Measurements from ENCODE around the gene FGG.

The FGG gene

GRCh38 chr4:154585369-154586018 lies 27.0 kb downstream of the FGG start:
- no peak for DNase-seq (ENCODE audit: low spot score)

GRCh38 chr4:154584259-154584658 lies 28.2 kb downstream of the FGG start:
- no peak for DNase-seq (ENCODE audit: low spot score)

GRCh38 chr4:154583677-154584076 lies 28.8 kb downstream of the FGG start:
- DNase-seq (ENCODE audit: low spot score) = no peak

- DNase-seq (ENCODE audit: low spot score) = no peak
Observed at GRCh38 chr4:154583230-154583629, 29.2 kb downstream of the FGG start.

GRCh38 chr4:154582723-154583122 lies 29.7 kb downstream of the FGG start:
- DNase-seq (ENCODE audit: low spot score) = no peak

GRCh38 chr4:154579927-154580326 lies 32.5 kb downstream of the FGG start:
- DNase-seq (ENCODE audit: low spot score) = no peak

GRCh38 chr4:154578919-154579318 lies 33.5 kb downstream of the FGG start:
- no peak for DNase-seq (ENCODE audit: low spot score)

- DNase-seq (ENCODE audit: low spot score) = no peak
Observed at GRCh38 chr4:154577324-154577723, 35.1 kb downstream of the FGG start.

- DNase-seq (ENCODE audit: low spot score) = no peak
Observed at GRCh38 chr4:154574311-154574710, 38.1 kb downstream of the FGG start.

- no peak for DNase-seq (ENCODE audit: low spot score)
Observed at GRCh38 chr4:154573190-154573870, 39.1 kb downstream of the FGG start.

GRCh38 chr4:154569584-154569983 lies 42.9 kb downstream of the FGG start:
- no peak for DNase-seq (ENCODE audit: low spot score)

GRCh38 chr4:154569028-154569427 lies 43.4 kb downstream of the FGG start:
- no peak for DNase-seq (ENCODE audit: low spot score)

GRCh38 chr4:154566639-154567204 lies 45.7 kb downstream of the FGG start:
- no peak for DNase-seq (ENCODE audit: low spot score)

- DNase-seq (ENCODE audit: low spot score) = no peak
Observed at GRCh38 chr4:154565704-154566103, 46.8 kb downstream of the FGG start.

- DNase-seq (ENCODE audit: low spot score) = no peak
Observed at GRCh38 chr4:154564311-154564710, 48.1 kb downstream of the FGG start.

GRCh38 chr4:154562697-154563254 lies 49.7 kb downstream of the FGG start, which contains the start of gene FGB:
Gene FGB (plus strand): TSS chr4:154563011. CDS start chr4:154563019, 8 bp downstream.
- DNase-seq (ENCODE audit: low spot score) = no peak

- DNase-seq (ENCODE audit: low spot score) = no peak
Observed at GRCh38 chr4:154560824-154561231, 51.6 kb downstream of the FGG start.

GRCh38 chr4:154560419-154560801 lies 52.0 kb downstream of the FGG start:
- DNase-seq (ENCODE audit: low spot score) = no peak

GRCh38 chr4:154559494-154560418 lies 52.7 kb downstream of the FGG start:
- DNase-seq (ENCODE audit: low spot score) = no peak

GRCh38 chr4:154559141-154559493 lies 53.3 kb downstream of the FGG start:
- no peak for DNase-seq (ENCODE audit: low spot score)
